ENCODE results near the gene PCNX2. TPM values are rescaled to one million over a fixed set of nuclear protein-coding genes. Genes with fewer than 3 reads are reported as not detected.

The PCNX2 gene
- total and polyA plus RNA-seq, 2 of the 8 experiments (the other 6 are each of a cell fraction or from before 2014, with no cell fraction given) = 46.1 to 57.6 TPM

DNA sequence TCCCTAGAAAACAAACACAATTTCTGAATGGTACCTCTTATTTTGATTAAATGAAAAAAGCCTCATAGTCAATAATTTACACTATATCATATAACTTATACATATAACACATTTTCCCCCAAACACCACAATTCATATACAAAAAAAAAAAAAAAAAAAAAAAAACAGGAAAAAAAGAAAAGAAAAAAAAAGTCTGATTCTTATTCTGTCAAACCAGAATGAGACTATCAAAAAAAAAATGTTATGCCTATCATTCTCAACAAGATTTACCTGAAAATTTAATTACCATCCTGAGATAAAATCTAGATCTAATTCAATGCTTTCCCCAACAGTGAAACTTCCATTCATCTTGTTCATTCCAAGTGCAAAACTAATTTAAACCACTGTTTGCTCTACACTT, 86.8 kb downstream of the PCNX2 start:
- ChIA-PET POLR2A (ENCODE audit: partially characterized antibody) (interaction anchor here (0.6 kb wide), 1 partner anchor 27 kb away, joined by 3 read pairs; no protein-coding TSS in a partner anchor), CTCF (ENCODE audit: partially characterized antibody) (no interaction called here)
- H4K8ac ChIP-seq (ENCODE audit: extremely low read depth, insufficient read depth, low read length) = no peak overlapping the region
- H3K27ac ChIP-seq (ENCODE audit: low read depth, low read length) = no peak overlapping the region
- no peak overlapping the region for H3K56ac ChIP-seq (replicated peaks; ENCODE audit: insufficient read length, low read depth, low read length)
- no peak overlapping the region for H3K9ac ChIP-seq (replicated peaks in 1 of 4; ENCODE audit: extremely low read depth in 1 of 4, low read depth in 3 of 4, low read length in 3 of 4)
- no peaks in the 10 kb centered on the region for H3K4me1 ChIP-seq (replicated peaks in 1 of 4; ENCODE audit: control insufficient read depth in 3 of 4, insufficient read depth in 4 of 4, low read length in 3 of 4)
- H3K79me1 ChIP-seq (ENCODE audit: low read depth, low read length) = no peaks in the 10 kb centered on the region
- no peak overlapping the region for H3K18ac ChIP-seq (ENCODE audit: extremely low read depth, low read length)
- H2BK120ac ChIP-seq (replicated peaks; ENCODE audit: low read depth, low read length) = no peak overlapping the region
- H2BK12ac ChIP-seq (ENCODE audit: low read depth, low read length) = no peak overlapping the region
- H2BK5ac ChIP-seq (ENCODE audit: low read depth, low read length) = no peak overlapping the region
- no peak for TF ChIP-seq SIRT6 (IDR thresholded peaks at IDR 0.05; ENCODE audit: low read length)
- TF ChIP-seq CBX8 (IDR thresholded peaks at IDR 0.05; ENCODE audit: borderline replicate concordance, low read depth, low read length) = no peak
- TF ChIP-seq, protein P1, sequence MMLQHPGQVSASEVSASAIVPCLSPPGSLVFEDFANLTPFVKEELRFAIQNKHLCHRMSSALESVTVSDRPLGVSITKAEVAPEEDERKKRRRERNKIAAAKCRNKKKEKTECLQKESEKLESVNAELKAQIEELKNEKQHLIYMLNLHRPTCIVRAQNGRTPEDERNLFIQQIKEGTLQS (IDR thresholded peaks at IDR 0.05; ENCODE audit: insufficient read depth, low read depth, low read length) = no peak
- TF ChIP-seq EZH2 (IDR thresholded peaks at IDR 0.05; ENCODE audit: low read depth, low read length, severe bottlenecking) = no peak
- TF ChIP-seq, protein P2, sequence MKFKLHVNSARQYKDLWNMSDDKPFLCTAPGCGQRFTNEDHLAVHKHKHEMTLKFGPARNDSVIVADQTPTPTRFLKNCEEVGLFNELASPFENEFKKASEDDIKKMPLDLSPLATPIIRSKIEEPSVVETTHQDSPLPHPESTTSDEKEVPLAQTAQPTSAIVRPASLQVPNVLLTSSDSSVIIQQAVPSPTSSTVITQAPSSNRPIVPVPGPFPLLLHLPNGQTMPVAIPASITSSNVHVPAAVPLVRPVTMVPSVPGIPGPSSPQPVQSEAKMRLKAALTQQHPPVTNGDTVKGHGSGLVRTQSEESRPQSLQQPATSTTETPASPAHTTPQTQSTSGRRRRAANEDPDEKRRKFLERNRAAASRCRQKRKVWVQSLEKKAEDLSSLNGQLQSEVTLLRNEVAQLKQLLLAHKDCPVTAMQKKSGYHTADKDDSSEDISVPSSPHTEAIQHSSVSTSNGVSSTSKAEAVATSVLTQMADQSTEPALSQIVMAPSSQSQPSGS (IDR thresholded peaks at IDR 0.05; ENCODE audit: low read length) = no peak
- no peak for TF ChIP-seq SAP30 (IDR thresholded peaks at IDR 0.05; ENCODE audit: insufficient read depth, insufficient replicate concordance, low read length)
- no peak for TF ChIP-seq BACH1 (IDR thresholded peaks at IDR 0.05; ENCODE audit: low read length)
- no peak for TF ChIP-seq KDM5A (IDR thresholded peaks at IDR 0.05; ENCODE audit: low read length)
- no peak for TF ChIP-seq RNF2 (IDR thresholded peaks at IDR 0.05; ENCODE audit: borderline replicate concordance, low read depth, low read length, missing control alignments, poor library complexity, severe bottlenecking)
- no peak for TF ChIP-seq KDM4A (IDR thresholded peaks at IDR 0.05; ENCODE audit: low read depth, low read length, severe bottlenecking)
- TF ChIP-seq JUND (IDR thresholded peaks at IDR 0.05; ENCODE audit: low read length) = no peak
- no peak overlapping the region for H2AFZ ChIP-seq (ENCODE audit: low read length)
- H3K9me3 ChIP-seq (ENCODE audit: insufficient read depth in 2 of 2, low read depth in 1 of 2, low read length in 1 of 2) = no peaks in the 10 kb centered on the region
- FAIRE-seq (no peak), DNase-seq (ENCODE audit: low read depth in 1 of 2, low spot score in 2 of 2) (no peak)
- no peak overlapping the region for H3K4ac ChIP-seq (replicated peaks; ENCODE audit: insufficient read length, low read depth, low read length)
- no peaks in the 10 kb centered on the region for H3K23me2 ChIP-seq (ENCODE audit: low read depth, low read length)
- H3K79me2 ChIP-seq (ENCODE audit: control insufficient read depth in 1 of 2, insufficient read depth in 2 of 2, low read length in 2 of 2) = no peaks in the 10 kb centered on the region
- no peak overlapping the region for H3K4me3 ChIP-seq (ENCODE audit: extremely low read depth in 1 of 4, insufficient read depth in 2 of 4, low read depth in 3 of 4, low read length in 4 of 4)
- H3K27me3 ChIP-seq (replicated peaks in 1 of 4; ENCODE audit: control insufficient read depth in 3 of 4, extremely low read depth in 1 of 4, insufficient read depth in 3 of 4, low read length in 3 of 4) = no peaks in the 10 kb centered on the region
- no peak overlapping the region for H4K5ac ChIP-seq (ENCODE audit: insufficient read length, low read depth, low read length)
- H2BK15ac ChIP-seq (ENCODE audit: low read length) = no peak overlapping the region
- H4K91ac ChIP-seq (replicated peaks; ENCODE audit: insufficient read length, low read length) = no peak overlapping the region
- peaks cover 0 to 27% (median 16%) of the 10 kb centered on the region in 4 experiments; a peak in 4 of 8 replicates for H3K36me3 ChIP-seq (ENCODE audit: control insufficient read depth in 2 of 4, insufficient read depth in 4 of 4, low read length in 3 of 4)
- H4K20me1 ChIP-seq (replicated peaks in 1 of 2; ENCODE audit: control insufficient read depth in 1 of 2, insufficient read depth in 2 of 2, low read length in 2 of 2) = peaks cover 0 to 1% of the 10 kb centered on the region in 2 experiments
- no peak overlapping the region for H3K23ac ChIP-seq (ENCODE audit: insufficient read length)
- no peak overlapping the region for H2AK5ac ChIP-seq (ENCODE audit: low read depth, low read length)
- H3K14ac ChIP-seq (ENCODE audit: insufficient read length) = no peak overlapping the region
- no peak overlapping the region for H3K4me2 ChIP-seq (ENCODE audit: insufficient read depth in 1 of 2, low read depth in 2 of 2, low read length in 2 of 2)
- no peak overlapping the region for H2BK20ac ChIP-seq (ENCODE audit: low read length)
